Stimulated activated CD8-positive, alpha-beta memory T cell treated with anti-CD3 and anti-CD28 coated beads, Interleukin-12 subunit alpha, Interleukin-12 subunit beta, amount 100 ng/mL, for 1 hour (primary cell): Measurements from ENCODE around the gene SLC66A2.

Experiments used
- DNase-seq: peaks from one replicate; pipeline ENCODE4 v3.0.0-alpha.2; 2020; ENCODE audit warnings: low read depth

Gene SLC66A2

DNA sequence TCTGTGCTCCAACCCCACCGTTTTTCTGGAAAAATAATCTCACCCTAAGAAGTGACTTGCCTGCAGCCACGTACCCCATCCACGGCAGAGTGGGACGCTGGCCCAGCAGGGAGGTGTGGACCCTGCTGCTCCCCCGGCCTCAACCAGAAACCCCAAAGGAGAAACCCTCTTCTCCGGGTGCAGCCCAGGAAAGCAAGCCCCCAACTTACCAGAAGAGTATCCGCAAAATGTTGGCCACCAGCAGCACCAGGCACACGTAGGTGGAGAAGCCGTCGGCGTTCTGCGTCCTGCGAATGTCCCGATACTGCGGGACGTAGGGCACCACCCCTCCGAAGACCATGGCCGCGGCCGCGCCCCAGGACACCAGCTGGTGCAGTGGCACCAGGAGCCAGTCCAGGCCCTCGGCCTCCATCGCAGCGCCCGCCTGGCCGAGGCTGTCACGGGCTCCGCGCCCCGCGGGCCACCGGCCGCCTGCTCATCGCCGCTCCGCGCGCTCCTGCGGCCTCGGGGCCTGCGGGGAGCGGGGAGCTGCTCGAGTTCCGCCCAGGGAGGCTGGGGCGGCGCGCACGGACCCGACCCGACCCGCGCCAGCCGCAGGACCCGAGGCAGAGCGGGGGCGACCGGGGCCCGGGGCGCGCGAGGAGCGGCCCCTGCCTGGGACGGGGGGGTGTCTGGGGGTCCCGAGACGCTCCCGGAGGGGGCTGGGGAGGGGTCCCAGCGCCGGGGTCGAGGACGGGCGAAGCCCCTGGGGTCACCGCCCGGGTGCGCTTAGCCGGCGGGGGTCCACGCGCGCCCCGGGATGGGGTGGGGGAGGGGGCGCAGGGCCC is 725 bp downstream of the SLC66A2 start:
- no peak for DNase-seq

- DNase-seq = no peak
Measured at GRCh38 chr18:79949697-79950487, 1.6 kb downstream of the SLC66A2 start.

DNA sequence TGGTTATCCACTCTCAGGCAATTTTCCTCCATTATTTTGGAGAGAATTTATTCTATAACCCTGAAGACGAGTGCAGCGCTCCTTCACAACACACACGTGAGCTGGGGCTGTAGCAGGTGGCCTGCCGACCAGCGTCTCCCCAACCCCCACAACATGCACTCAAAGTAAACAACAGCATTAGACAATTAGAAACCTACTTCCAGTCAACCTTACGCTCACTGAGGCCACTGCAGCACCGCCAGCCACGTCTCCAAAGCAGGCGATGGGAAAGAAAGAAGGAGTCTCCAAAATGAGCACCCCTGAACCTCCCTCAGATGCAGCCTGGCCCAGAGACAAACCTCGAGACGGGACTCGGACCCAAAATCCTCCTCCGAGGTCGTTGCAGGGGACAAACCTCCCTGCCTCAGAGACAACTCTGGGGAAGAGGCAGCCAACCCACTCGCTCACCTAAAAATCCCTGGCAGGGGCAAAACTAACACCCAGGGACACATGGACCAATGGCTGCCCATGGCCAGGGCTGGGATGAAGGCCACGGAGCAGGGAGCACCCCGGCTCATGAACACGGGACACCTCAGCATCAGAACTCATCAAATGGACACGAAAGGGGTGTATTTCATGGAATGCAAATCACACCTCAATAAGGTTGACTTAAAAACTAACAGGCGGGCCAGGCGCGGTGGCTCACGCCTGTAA is 2.6 kb downstream of the SLC66A2 start:
- DNase-seq = no peak

- DNase-seq = no peak
Measured at GRCh38 chr18:79947881-79948610, 3.4 kb downstream of the SLC66A2 start.

DNA sequence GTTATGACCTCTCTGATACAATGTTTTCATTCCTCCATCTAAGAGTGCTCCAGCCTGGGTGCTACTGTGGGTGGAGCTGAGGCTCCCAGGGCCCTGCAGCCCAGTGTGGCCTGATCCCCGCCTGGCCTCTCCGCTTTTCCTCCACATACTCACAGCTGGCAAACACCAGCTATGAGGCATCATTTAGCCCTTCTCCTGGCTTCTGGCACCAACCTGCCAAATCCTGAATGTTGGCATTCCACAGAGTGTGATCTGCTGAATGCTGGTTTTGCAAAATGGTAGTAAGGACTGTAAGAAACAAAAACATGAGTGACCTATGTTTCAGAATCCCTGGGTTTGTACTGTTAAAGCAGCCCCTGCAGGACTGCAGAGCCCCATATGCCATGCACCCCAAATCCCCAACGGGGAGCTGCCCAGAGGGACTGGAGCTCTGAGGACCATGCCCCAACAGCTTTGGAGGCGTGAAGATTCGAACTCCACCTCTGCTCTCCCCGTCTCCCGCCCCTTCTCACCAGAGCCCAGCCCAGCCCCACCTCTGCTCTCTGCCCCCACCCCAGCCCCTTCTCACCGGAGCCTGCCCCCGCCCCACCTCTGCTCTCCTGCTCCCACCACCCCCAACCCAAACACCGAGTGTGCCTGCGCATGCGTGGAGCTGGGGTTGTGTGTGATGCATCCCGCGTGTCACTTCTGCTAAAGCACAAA is 4.2 kb downstream of the SLC66A2 start:
- DNase-seq = no peak

- no peak for DNase-seq
Measured at GRCh38 chr18:79945118-79946042, 6.1 kb downstream of the SLC66A2 start.

GRCh38 chr18:79944746-79945117 is 6.7 kb downstream of the SLC66A2 start:
- DNase-seq = no peak

- DNase-seq = no peak
Measured at GRCh38 chr18:79944126-79944731, 7.2 kb downstream of the SLC66A2 start.

GRCh38 chr18:79943608-79944125 is 7.8 kb downstream of the SLC66A2 start:
- DNase-seq = no peak

GRCh38 chr18:79942786-79943607 is 8.5 kb downstream of the SLC66A2 start:
- no peak for DNase-seq

GRCh38 chr18:79942211-79942610 is 9.2 kb downstream of the SLC66A2 start:
- no peak for DNase-seq

DNA sequence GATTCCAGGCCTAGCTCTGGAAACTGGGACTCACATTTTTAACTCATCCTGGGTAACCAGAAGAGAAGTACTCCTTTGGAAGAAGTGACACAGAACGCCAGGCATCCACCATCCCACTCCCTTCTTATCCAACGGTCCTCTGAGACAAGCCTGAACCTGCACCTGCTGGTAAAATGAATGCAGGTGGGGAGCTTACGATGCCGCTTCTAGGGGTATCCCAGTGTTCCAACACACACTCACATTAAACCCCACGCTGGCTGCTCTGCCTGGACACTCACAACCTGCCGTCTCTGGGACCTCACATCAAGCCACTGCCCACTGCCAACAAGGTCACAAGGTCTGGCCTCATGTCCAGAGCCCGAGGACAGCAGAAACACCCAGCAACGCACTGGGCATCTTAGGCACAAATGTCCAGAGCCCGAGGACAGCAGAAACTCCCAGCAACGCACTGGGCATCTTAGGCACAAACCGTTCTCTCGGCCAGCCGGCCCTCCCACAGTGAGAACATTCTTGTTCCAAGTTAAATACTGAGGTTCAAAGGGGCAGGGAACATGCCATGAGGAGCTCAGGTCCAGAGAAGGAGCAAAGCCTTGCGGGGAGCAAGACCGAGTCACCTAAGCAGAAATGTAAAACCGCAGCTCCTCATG is 9.9 kb downstream of the SLC66A2 start:
- DNase-seq = no peak

DNA sequence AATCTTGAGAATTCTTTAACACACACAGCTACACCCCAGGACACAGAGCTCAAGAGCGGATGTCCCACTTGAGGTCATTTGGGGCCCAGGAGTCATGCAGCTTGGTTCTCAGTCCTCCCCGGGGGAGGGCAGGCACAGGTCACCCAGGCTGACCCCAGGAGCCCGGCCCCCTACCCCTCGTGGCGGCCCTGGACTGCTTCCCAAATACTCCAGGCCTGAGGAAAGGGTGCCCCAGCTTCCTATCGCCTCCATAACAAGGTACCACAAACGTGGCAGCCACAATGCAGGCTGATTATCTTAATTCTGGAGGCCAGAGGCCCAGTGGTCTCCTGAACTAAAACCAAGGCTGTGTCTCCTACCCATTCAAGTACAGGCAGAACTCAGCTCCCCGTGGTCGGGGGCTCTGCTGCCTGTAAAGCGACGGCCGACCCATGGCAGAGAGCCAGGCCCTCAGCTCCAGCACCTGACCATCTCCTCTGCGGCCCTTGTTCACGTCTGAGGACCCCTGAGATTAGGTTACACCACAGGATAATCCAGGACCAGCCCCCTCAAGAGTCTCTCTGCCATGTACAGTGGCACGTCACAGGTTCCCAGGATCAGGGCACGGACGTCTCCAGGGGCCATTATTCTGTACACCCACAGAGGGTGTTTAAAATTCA is 10.5 kb downstream of the SLC66A2 start:
- DNase-seq = no peak

DNA sequence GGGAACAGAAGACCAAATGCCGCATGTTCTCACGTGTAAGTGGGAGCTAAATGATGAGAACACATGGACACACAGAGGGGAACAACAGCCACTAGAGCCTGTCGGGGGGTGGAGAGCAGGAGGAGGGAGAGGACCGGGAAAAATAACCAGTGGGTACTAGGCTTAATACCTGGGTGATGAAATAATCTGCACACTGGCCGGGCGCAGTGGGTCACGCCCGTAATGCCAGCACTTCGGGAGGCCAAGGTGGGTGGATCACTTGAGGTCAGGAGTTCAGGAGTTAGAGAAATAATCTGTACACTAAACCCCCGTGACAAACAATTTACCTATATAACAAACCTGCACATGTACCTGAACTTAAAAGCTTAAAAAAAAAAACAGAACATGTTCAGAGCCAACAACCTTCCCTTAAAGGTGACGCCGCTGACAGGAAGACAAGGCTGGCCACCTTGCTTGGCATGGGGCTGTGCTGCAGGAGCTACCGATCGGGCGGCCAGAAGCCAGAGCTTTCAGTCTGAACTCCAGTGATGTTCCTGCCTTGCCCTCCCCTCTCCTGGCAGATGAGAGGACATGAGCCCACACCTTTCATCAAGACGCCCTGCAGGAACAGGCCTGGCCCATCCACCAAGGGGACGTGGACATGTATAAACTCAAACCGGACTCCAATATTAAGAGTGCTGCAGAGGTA is 11.2 kb downstream of the SLC66A2 start:
- DNase-seq = no peak

DNA sequence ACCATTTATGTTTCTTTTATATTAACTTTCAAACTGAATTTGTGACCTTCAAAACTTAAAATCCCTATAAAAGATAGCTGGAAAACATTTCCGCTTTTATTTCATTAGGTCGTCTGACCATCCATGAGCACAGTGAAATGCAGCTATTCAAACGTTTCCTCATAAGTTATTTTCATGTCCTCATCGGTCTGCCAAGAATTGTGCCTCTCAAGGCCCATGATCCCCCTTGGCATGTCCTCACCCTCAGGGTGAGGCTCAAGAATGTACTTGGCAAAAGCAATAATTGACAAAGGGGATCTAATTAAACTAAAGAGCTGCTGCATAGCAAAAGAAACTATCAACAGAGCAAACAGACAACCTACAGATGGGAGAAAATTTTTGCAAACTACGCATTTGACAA is 12.4 kb downstream of the SLC66A2 start:
- DNase-seq = no peak

- DNase-seq = no peak
Measured at GRCh38 chr18:79938196-79938595, 13.3 kb downstream of the SLC66A2 start.
